ENCODE results near the gene IFNGR2. TPM values are rescaled to one million over a fixed set of nuclear protein-coding genes. Genes with fewer than 3 reads are reported as not detected.

Gene IFNGR2
- total and polyA plus RNA-seq, 2 of the 13 experiments (the other 11 are each of a cell fraction or from before 2014, with no cell fraction given) = 61.3 to 117 TPM

- TF ChIP-seq FIP1L1 (IDR thresholded peaks at IDR 0.05; ENCODE audit: borderline replicate concordance, insufficient read depth, low read depth, low read length) (no peak), ETS1 (CRISPR knock-in tag; IDR thresholded peaks at IDR 0.05) (no peak), ZNF251 (CRISPR knock-in tag; IDR thresholded peaks at IDR 0.05) (no peak)
Observed at GRCh38 chr21:33383056-33383888, 19.9 kb upstream of the IFNGR2 start (continued).

- TF ChIP-seq NFRKB (IDR thresholded peaks at IDR 0.05) (no peak), JUND (CRISPR knock-in tag; IDR thresholded peaks at IDR 0.05) (no peak), ZNF382 (CRISPR knock-in tag; IDR thresholded peaks at IDR 0.05; ENCODE audit: borderline replicate concordance) (no peak)
- no peak overlapping the region for H3K9ac ChIP-seq (ENCODE audit: insufficient read depth, low read depth, low read length)
- H2AFZ ChIP-seq (ENCODE audit: low read length) = no peak overlapping the region
- no peaks in the 10 kb centered on the region for H4K20me1 ChIP-seq (ENCODE audit: insufficient read depth, low read length)
- no peak overlapping the region for H3K4me2 ChIP-seq (ENCODE audit: low read depth, low read length)
- no peaks in the 10 kb centered on the region for H3K27me3 ChIP-seq (ENCODE audit: control insufficient read depth in 1 of 2, insufficient read depth in 2 of 2, low read length in 2 of 2)
- CTCF ChIA-PET (ENCODE audit: low intra/inter-chr PET ratio, low total read pairs) = no interaction called here
- no TSS peak for BruUV-seq (replicated peaks)
- H3K9me3 ChIP-seq (ENCODE audit: low read length) = no peaks in the 10 kb centered on the region
- no peaks in the 10 kb centered on the region for H3K79me2 ChIP-seq (ENCODE audit: insufficient read depth, low read length)
- FAIRE-seq = no peak
- ATAC-seq = no peak
- POLR2A ChIA-PET = interaction anchor here (1.3 to 1.8 kb wide), 3 partner anchors 17 to 28 kb away, joined by 3 to 6 read pairs (median 5); no protein-coding TSS in a partner anchor
- no peak overlapping the region for H3K4me3 ChIP-seq (replicated peaks in 1 of 3; ENCODE audit: insufficient read depth in 1 of 3, low read depth in 2 of 3, low read length in 3 of 3)
- DNase-seq (ENCODE audit: low spot score) = no peak
- H3K4me1 ChIP-seq (ENCODE audit: insufficient read depth, low read length) = peaks cover 51% of the 10 kb centered on the region
- H3K27ac ChIP-seq (ENCODE audit: extremely low read length, insufficient read depth, low read length) = no peak overlapping the region
- no peaks in the 10 kb centered on the region for H3K36me3 ChIP-seq (replicated peaks in 1 of 2; ENCODE audit: control insufficient read depth in 1 of 2, insufficient read depth in 2 of 2, low read length in 2 of 2)
- in situ Hi-C loops (cut with HindIII; ENCODE audit: extremely low pct_ligation_motif_present, low pct_unique_long_range_greater_than_20kb) (no loop called here), intact Hi-C loops (cut with micrococcal nuclease; ENCODE audit: unreplicated experiment) (no loop called here)
- 87% methylated on average over 17 of the region's 17 CpGs for WGBS (ENCODE audit: low lambda C conversion rate)
Observed at GRCh38 chr21:33384841-33385331, 18.3 kb upstream of the IFNGR2 start.

Measured in HepG2 (cell line).